ENCODE data around the gene IQGAP3.

Gene IQGAP3

GRCh38 chr1:156601122-156601830 is 28.9 kb upstream of the IQGAP3 start, which contains the start of gene GPATCH4:
GPATCH4 (minus strand) TSS chr1:156601479.
- TF ChIP-seq NFIC (IDR thresholded peaks at IDR 0.05), result peak; percentile 49
- TF ChIP-seq MAX (IDR thresholded peaks at IDR 0.05), result peak; percentile 99
- TF ChIP-seq CREB1 (IDR thresholded peaks at IDR 0.05; ENCODE audit: low read depth), result no peak
- TF ChIP-seq CEBPB (IDR thresholded peaks at IDR 0.05), result no peak; the same call in 1 of the 2 replicates
- TF ChIP-seq, protein P1, sequence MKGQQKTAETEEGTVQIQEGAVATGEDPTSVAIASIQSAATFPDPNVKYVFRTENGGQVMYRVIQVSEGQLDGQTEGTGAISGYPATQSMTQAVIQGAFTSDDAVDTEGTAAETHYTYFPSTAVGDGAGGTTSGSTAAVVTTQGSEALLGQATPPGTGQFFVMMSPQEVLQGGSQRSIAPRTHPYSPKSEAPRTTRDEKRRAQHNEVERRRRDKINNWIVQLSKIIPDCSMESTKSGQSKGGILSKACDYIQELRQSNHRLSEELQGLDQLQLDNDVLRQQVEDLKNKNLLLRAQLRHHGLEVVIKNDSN (IDR thresholded peaks at IDR 0.05), result peak; percentile 65
- peak; percentile 33; the same call in 1 of the 2 replicates for TF ChIP-seq EGR1 (IDR thresholded peaks at IDR 0.05)
- peak; percentile 73; the same call in 1 of the 2 replicates for TF ChIP-seq TCF12 (IDR thresholded peaks at IDR 0.05; ENCODE audit: low read depth)
- TF ChIP-seq TEAD4 (IDR thresholded peaks at IDR 0.05), result peak; percentile 70
- no peak for TF ChIP-seq ZBTB7A (IDR thresholded peaks at IDR 0.05; ENCODE audit: low read depth)
- no peak for TF ChIP-seq RAD21 (IDR thresholded peaks at IDR 0.05; ENCODE audit: low read depth)
- TF ChIP-seq EP300 (IDR thresholded peaks at IDR 0.05; ENCODE audit: borderline replicate concordance), result peak; percentile 12; the same call in 1 of the 2 replicates
- TF ChIP-seq YY1 (IDR thresholded peaks at IDR 0.05; ENCODE audit: low read depth), result peak; percentile 98
- peak; percentile 97 for TF ChIP-seq TAF1 (IDR thresholded peaks at IDR 0.05; ENCODE audit: low read depth)
- TF ChIP-seq FOXM1 (IDR thresholded peaks at IDR 0.05; ENCODE audit: borderline replicate concordance, low read depth), result no peak
- TF ChIP-seq REST (IDR thresholded peaks at IDR 0.05; ENCODE audit: low read depth), result no peak

DNA sequence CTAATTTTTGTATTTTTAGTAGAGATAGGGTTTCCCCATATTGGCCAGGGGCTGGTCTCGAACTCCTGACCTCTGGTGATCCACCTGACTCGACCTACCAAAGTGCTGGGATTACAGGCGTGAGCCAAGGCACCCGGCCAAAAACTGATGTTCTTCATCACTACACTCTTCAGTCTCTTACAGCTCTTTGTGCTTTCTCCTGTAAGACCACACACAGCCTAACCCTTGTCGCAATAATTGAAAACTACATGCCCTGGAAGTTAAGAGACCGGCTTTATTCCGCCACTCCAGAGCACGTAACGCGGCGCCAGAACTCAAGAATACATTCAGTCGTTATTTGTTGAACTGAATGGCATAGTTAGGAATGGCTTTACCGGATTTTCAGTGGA is 28.4 kb upstream of the IQGAP3 start:
- TF ChIP-seq EP300 (IDR thresholded peaks at IDR 0.05; ENCODE audit: borderline replicate concordance), result no peak
- no peak for TF ChIP-seq EGR1 (IDR thresholded peaks at IDR 0.05)
- TF ChIP-seq NFIC (IDR thresholded peaks at IDR 0.05), result no peak
- TF ChIP-seq YY1 (IDR thresholded peaks at IDR 0.05; ENCODE audit: low read depth), result no peak
- TF ChIP-seq TCF12 (IDR thresholded peaks at IDR 0.05; ENCODE audit: low read depth), result no peak

DNA sequence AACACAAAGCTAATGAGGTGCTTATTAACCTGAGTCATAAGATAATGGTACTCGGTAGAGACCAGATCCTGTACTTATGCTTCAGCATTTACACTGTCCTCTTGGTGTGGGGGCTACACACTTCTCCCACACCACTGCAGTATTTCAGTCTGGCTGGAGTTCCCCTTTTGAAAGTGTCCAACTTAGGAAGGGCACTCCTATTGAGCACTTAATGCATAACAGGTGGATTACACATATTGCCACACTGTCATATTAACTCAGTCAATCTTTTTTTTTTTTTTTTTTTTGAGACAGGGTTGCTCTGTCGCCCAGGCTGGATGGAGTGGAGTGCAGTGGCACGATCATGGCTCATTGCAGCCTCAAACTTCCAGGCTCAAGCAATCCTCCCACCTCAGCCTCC is 27.4 kb upstream of the IQGAP3 start:
- TF ChIP-seq TEAD4 (IDR thresholded peaks at IDR 0.05), result no peak
- TF ChIP-seq CEBPB (IDR thresholded peaks at IDR 0.05), result no peak
- TF ChIP-seq EP300 (IDR thresholded peaks at IDR 0.05; ENCODE audit: borderline replicate concordance), result no peak
- no peak for TF ChIP-seq YY1 (IDR thresholded peaks at IDR 0.05; ENCODE audit: low read depth)

DNA sequence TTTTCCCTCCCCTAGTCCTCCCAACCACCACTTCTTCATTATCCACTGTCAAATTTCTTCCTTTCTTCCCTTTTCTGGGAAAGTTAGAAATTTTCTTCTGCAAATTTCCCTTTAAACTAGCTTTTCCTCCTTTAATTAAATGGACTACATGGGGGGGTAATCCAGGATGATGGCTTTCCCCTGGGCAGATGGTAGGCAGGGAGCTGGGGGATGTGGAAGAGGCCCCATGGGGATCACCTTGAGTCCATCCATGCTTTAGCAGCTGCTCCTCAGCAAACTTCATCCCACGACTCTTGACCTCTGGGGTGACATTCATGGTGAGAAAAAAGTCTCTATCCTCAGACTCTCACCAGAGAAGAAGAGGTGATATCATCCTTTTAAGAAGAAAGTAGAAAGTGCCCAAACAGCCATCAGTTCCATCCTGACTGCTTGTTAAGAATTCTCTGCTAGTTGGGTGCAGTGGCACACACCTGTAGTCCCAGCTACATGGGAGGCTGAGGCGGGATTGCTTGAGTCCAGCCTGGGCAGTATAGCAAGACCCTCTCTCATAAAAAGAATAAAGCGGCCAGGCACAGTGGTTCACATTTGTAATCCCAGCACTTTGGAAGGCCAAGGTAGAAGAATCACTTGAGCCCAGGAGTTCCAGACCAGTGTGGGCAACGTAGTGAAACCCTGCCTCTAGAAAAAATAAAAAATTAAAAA is 26.5 kb upstream of the IQGAP3 start:
- TF ChIP-seq NFIC (IDR thresholded peaks at IDR 0.05), result no peak
- TF ChIP-seq REST (IDR thresholded peaks at IDR 0.05; ENCODE audit: low read depth), result no peak
- TF ChIP-seq MAX (IDR thresholded peaks at IDR 0.05), result no peak
- TF ChIP-seq TAF1 (IDR thresholded peaks at IDR 0.05; ENCODE audit: low read depth), result no peak
- no peak for TF ChIP-seq TEAD4 (IDR thresholded peaks at IDR 0.05)
- TF ChIP-seq RAD21 (IDR thresholded peaks at IDR 0.05; ENCODE audit: low read depth), result no peak
- TF ChIP-seq TCF12 (IDR thresholded peaks at IDR 0.05; ENCODE audit: low read depth), result no peak
- no peak for TF ChIP-seq EGR1 (IDR thresholded peaks at IDR 0.05)
- TF ChIP-seq, protein P1 (IDR thresholded peaks at IDR 0.05), result no peak
- no peak for TF ChIP-seq CEBPB (IDR thresholded peaks at IDR 0.05)
- no peak for TF ChIP-seq CREB1 (IDR thresholded peaks at IDR 0.05; ENCODE audit: low read depth)
- no peak for TF ChIP-seq FOXM1 (IDR thresholded peaks at IDR 0.05; ENCODE audit: borderline replicate concordance, low read depth)
- TF ChIP-seq YY1 (IDR thresholded peaks at IDR 0.05; ENCODE audit: low read depth), result no peak
- TF ChIP-seq ZBTB7A (IDR thresholded peaks at IDR 0.05; ENCODE audit: low read depth), result no peak
- TF ChIP-seq EP300 (IDR thresholded peaks at IDR 0.05; ENCODE audit: borderline replicate concordance), result no peak

GRCh38 chr1:156598125-156598524 is 25.8 kb upstream of the IQGAP3 start:
- TF ChIP-seq EGR1 (IDR thresholded peaks at IDR 0.05), result no peak
- no peak for TF ChIP-seq TCF12 (IDR thresholded peaks at IDR 0.05; ENCODE audit: low read depth)
- no peak for TF ChIP-seq NFIC (IDR thresholded peaks at IDR 0.05)
- no peak for TF ChIP-seq TAF1 (IDR thresholded peaks at IDR 0.05; ENCODE audit: low read depth)
- no peak for TF ChIP-seq CEBPB (IDR thresholded peaks at IDR 0.05)
- no peak for TF ChIP-seq REST (IDR thresholded peaks at IDR 0.05; ENCODE audit: low read depth)
- no peak for TF ChIP-seq RAD21 (IDR thresholded peaks at IDR 0.05; ENCODE audit: low read depth)
- TF ChIP-seq TEAD4 (IDR thresholded peaks at IDR 0.05), result no peak
- no peak for TF ChIP-seq CREB1 (IDR thresholded peaks at IDR 0.05; ENCODE audit: low read depth)
- TF ChIP-seq FOXM1 (IDR thresholded peaks at IDR 0.05; ENCODE audit: borderline replicate concordance, low read depth), result no peak
- no peak for TF ChIP-seq EP300 (IDR thresholded peaks at IDR 0.05; ENCODE audit: borderline replicate concordance)
- no peak for TF ChIP-seq ZBTB7A (IDR thresholded peaks at IDR 0.05; ENCODE audit: low read depth)
- TF ChIP-seq, protein P1 (IDR thresholded peaks at IDR 0.05), result no peak
- TF ChIP-seq MAX (IDR thresholded peaks at IDR 0.05), result no peak
- TF ChIP-seq YY1 (IDR thresholded peaks at IDR 0.05; ENCODE audit: low read depth), result no peak

Data from Ishikawa (cell line).